ENCODE measurements around the gene SAPCD2. TPM values are rescaled to one million over a fixed set of nuclear protein-coding genes. Genes with fewer than 3 reads are reported as not detected.
A peak's percentile ranks its signal among the peaks of the same experiment; 100 is the strongest.

SAPCD2 gene
- total and polyA plus RNA-seq, 12 donors: 0.07 to 1.7 (median 0.58) TPM

DNA sequence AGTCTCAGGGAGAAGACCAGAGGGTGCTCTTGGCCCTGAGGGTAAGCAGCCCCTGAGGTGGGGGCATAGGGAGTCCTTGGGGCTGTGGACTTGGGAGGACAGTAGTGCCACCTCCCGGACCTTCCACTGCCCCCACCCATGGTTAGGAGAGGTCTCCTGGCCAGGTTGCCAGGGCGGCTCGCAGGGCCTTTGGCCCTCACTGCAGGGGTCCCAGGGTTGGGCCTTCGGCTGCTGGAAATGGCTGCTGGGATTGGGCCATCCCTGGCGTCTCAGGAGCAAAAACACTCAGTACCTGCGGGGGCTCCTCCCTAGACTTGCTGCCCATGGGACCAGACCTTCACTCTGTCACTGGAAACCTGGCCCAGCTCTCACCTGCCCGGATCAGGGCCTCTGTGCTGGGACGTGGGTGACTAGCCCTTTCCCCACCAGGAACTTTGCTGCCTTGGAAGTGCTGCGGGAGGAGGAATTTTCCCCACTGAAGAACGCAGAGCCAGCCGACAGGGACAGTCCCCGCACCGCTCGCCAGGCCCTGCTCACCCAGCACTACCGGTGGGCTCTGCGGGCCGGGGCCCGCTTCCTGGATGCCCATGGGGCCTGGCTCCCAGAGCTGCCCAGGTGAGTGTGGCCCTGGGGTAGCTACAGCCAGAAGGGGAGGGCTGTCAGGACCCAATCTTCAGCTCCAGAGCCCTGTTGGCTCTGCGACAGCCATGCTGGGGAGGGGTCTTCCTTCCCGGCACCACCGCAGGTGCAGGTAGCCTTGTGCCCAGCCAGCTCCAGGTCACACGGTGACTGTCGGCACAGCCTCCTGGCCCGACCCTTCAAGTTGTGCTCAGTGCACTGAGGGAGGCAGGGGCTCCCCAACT, 10.1 kb upstream of the SAPCD2 start:
- DNase-seq: no peak
- whole genome bisulfite sequencing, 4 donors: 72 to 94% (median 93%) methylated on average over 5 to 24 of the region's 24 CpGs
- no peak overlapping the region for H3K4me3 ChIP-seq
- H3K27ac ChIP-seq: no peak overlapping the region
- H3K27me3 ChIP-seq: no peaks in the 10 kb centered on the region
- intact Hi-C loops (cut with DNase I): no loop called here
- no peaks in the 10 kb centered on the region for H3K9me3 ChIP-seq (replicated peaks in 1 of 3)
- peaks cover 0 to 37% of the 10 kb centered on the region in 2 donors for H3K36me3 ChIP-seq (replicated peaks in 1 of 2)
- peaks cover 21 to 35% of the 10 kb centered on the region in 2 donors for H3K4me1 ChIP-seq (replicated peaks in 1 of 2)
- TF ChIP-seq, protein P1, sequence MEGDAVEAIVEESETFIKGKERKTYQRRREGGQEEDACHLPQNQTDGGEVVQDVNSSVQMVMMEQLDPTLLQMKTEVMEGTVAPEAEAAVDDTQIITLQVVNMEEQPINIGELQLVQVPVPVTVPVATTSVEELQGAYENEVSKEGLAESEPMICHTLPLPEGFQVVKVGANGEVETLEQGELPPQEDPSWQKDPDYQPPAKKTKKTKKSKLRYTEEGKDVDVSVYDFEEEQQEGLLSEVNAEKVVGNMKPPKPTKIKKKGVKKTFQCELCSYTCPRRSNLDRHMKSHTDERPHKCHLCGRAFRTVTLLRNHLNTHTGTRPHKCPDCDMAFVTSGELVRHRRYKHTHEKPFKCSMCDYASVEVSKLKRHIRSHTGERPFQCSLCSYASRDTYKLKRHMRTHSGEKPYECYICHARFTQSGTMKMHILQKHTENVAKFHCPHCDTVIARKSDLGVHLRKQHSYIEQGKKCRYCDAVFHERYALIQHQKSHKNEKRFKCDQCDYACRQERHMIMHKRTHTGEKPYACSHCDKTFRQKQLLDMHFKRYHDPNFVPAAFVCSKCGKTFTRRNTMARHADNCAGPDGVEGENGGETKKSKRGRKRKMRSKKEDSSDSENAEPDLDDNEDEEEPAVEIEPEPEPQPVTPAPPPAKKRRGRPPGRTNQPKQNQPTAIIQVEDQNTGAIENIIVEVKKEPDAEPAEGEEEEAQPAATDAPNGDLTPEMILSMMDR (IDR thresholded peaks at IDR 0.05): no peak
- no peak for TF ChIP-seq POLR2A (IDR thresholded peaks at IDR 0.05)

DNA sequence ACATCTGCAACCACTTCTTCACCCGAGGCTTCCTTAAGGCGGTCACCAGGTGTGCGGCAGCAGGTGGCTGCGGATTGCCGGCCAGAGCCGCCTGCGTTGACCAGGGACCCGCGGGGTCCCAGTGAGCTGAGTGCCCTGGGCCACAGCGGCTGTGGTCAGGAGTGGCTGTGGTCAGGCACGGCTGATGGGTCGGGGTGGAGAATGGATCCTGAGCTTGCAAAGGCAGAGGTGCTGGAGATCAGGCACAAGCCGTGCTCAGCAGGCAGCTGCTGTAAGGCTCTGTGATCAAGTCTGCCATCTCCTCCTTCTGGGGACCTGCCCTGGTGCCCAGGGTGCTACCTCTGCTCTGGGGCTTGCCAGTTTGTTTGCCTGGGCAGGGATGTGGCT, 9.0 kb upstream of the SAPCD2 start:
- Histone ChIP-seq H3K27ac (no peak overlapping the region), H3K9me3 (replicated peaks in 1 of 3) (no peaks in the 10 kb centered on the region), H3K4me1 (replicated peaks in 1 of 2) (peaks cover 13 to 31% of the 10 kb centered on the region in 2 donors), H3K4me3 (no peak overlapping the region), H3K27me3 (no peaks in the 10 kb centered on the region), H3K36me3 (replicated peaks in 1 of 2) (peaks cover 0 to 37% of the 10 kb centered on the region in 2 donors)
- WGBS, 4 donors: 71 to 100% (median 87%) methylated on average over 1 to 13 of the region's 13 CpGs
- no peak for DNase-seq
- no peak for TF ChIP-seq POLR2A (IDR thresholded peaks at IDR 0.05)
- TF ChIP-seq, protein P1 (IDR thresholded peaks at IDR 0.05): no peak
- intact Hi-C loops (cut with DNase I): no loop called here

DNA sequence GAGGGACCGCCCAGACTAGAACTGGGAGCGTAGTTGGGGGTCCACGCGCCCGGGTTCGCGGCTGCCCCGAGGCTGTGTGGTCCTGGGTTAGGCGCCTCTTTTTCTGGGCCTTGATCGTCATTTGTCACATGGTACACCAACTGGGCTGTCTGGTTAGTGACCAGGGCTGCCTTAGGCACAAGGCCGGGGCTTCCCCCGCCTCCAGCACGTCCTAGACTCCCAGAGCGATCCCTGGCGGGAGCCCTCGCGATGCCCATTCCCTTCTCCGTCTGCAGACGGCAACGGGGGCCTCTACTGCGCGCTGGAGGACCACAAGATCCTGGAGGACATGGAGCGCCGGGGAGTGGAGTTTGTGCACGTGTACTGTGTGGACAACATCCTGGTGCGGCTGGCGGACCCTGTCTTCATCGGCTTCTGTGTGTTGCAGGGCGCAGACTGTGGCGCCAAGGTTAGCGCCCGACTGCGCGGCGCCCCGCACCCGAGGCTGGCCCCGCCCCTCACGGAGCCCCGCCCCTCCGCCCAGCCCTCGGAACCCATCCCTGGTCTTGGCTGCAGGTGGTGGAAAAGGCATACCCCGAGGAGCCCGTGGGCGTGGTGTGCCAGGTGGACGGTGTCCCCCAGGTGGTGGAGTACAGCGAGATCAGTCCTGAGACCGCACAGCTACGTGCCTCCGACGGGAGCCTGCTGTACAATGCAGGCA, 8.5 kb upstream of the SAPCD2 start:
- no peak for DNase-seq
- TF ChIP-seq, protein P1 (IDR thresholded peaks at IDR 0.05): no peak
- TF ChIP-seq POLR2A (IDR thresholded peaks at IDR 0.05): no peak
- Histone ChIP-seq H3K4me3 (peak overlapping the region in 1 of 4 donors; percentile 87), H3K27ac (no peak overlapping the region), H3K27me3 (no peaks in the 10 kb centered on the region), H3K4me1 (replicated peaks in 1 of 2) (peaks cover 10 to 26% of the 10 kb centered on the region in 2 donors), H3K36me3 (replicated peaks in 1 of 2) (peaks cover 0 to 37% of the 10 kb centered on the region in 2 donors), H3K9me3 (replicated peaks in 1 of 3) (no peaks in the 10 kb centered on the region)
- intact Hi-C loops (cut with DNase I): no loop called here
- WGBS, 4 donors: 31 to 60% (median 47%) methylated on average over 13 to 51 of the region's 51 CpGs
